Pulmonary artery endothelial cell (primary cell): ENCODE results near the gene MAST3. TPM values are rescaled to one million over a fixed set of nuclear protein-coding genes. Genes with fewer than 3 reads are reported as not detected.

ENCODE experiments used
- DNase-seq: peaks from one replicate; pipeline ENCODE4 v3.0.0-alpha.2; 2011; ENCODE audit warnings: low read depth, low spot score
- total RNA-seq: library from RNA; depleted of rRNA; stranded (reverse); fragments of >200 nt; gene quantifications from 2 replicates; pipeline ENCODE4 v1.2.3, GENCODE V29; 2014

MAST3 gene
- total RNA-seq, 1 donor from 2014 or later, result 0.92 TPM

GRCh38 chr19:18176367-18177310 is 79.1 kb downstream of the MAST3 start:
- DNase-seq, result no peak

- DNase-seq, result no peak
These were observed 82.4 kb downstream of the MAST3 start for GRCh38 chr19:18179957-18180356.

DNA sequence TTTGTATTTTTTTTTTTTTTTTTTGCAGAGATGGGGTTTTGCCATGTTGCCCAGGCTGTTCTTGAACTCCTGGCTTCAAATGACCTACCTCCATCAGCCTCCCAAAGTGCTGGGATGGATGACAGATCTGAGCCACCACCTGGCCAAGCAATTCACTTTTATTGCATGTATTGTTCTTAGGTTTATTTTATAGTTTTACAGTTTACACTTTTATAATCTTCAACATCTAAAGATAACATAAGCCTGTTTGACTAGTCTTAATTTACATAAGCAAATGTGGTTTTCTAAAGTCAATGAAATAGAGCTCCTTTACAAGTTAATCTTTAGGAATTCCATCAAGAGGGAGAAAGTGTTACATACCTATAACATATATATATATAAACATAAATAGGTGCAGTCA is 86.0 kb downstream of the MAST3 start:
- no peak for DNase-seq

GRCh38 chr19:18185538-18185937 is 88.0 kb downstream of the MAST3 start:
- DNase-seq, result no peak

DNA sequence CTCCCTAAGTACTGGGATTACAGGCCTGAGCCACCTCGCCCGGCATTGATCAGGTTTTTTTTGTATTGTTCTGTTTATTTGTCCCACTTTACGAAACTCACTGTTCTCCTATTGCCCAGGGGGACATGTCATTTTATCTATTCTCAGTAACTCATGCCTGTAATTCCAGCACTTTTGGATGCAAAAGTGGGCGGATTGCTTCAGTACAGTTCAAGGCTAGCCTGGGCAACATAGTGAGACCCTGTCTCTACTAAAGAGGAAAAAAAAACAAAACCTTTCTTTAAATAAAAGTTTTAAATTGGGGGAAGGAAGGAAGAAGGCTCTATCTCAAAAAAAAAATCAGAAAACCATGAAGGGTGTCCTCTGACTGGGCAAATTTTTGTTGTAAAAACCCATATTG is 92.7 kb downstream of the MAST3 start:
- no peak for DNase-seq

- no peak for DNase-seq
These were observed 94.1 kb downstream of the MAST3 start for GRCh38 chr19:18191640-18192062.

DNA sequence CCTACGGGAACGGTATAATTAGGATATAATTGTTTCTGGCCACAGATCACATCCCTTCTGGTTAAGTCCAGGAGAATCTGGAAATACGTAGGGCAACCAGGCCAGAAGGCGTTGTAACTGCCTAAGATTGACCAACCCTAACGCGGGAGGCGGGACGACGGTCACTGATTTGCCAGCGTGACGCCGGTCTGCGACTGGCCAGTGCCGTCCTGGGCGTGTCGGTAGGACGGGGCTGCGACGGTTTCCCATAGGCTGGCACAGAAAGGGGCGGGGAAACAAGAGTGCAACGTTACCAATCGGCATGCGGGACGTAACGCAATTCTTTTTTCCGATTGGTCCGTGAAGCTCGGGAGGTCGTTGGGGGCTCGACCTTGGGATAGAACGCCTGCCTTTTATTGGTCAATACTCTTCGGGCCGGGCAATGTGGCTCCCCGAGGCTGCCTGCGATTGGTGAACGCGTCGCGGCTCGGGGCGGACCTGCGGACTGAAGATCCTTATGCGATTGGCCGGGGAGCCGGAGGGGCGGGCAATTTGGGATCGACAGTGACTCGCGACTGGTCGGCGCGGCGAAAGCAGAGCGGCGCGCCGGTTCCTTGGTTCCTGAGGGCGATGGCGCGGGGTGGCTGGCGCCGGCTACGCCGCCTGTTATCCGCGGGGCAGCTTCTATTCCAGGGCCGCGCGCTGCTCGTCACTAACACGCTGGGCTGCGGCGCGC is 95.3 kb downstream of the MAST3 start, which contains the start of gene MPV17L2:
Gene MPV17L2 (plus strand): TSS at position 546 of the 715 bp plus-strand sequence. CDS start 64 bp downstream, at position 610.
- peak; percentile 100 for DNase-seq

- DNase-seq, result no peak
These were observed 96.0 kb downstream of the MAST3 start for GRCh38 chr19:18193388-18194180.

DNA sequence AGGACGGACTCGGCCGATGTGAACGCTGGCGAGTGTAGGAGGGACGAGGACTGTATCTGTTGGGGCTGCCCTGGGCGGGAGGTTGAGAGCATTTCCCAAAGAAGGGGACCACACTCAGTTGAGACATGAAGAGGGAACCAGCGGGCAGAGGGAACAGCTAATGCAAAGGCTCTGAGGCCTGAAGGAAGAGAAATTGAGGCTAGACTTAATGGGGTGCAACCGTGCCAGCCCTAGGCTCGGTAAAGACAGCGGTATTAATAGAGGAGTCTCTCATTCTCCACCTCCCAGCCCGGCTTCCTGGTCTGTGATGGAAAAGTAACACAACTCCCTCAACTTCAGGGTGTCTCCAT is 96.6 kb downstream of the MAST3 start:
- DNase-seq, result no peak

GRCh38 chr19:18194554-18195238 is 97.1 kb downstream of the MAST3 start:
- no peak for DNase-seq

DNA sequence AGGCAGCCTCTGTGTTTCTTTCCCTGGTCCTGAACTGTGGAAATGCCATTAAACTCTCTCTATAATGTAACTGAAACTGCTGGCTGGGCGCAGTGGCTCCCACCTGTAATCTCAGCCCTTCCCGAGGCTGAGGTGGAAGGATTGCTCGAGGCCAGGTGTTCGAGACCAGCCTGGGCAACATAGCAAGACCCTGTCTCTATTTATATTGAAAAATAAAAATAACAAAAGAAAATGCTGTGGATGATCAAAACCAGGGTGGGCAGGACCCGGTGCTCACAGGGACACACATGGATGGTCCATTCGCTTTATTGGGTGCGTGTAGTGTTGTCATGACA is 98.9 kb downstream of the MAST3 start:
- DNase-seq, result no peak

DNA sequence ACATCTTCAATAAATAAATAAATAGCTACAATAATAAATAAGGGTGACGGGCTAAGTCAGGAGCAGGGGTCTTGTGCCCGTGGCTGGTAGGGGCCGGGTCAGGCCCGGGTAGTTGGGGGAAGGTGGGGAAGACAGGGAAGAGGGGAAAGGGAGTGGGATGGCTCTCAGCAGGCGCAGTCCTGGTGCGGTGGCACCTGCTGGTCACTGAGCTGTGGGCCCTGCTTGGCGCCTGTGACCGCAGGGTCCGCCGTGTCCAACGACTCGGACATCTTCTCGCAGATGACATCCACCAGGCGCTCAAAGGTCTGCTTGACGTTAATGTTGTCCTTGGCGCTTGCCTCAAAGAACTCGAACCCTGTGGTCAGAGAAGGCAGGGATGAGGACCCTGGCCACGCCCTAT is 99.7 kb downstream of the MAST3 start:
- DNase-seq, result no peak

GRCh38 chr19:18197941-18198340 is 100.4 kb downstream of the MAST3 start:
- no peak for DNase-seq

- no peak for DNase-seq
These were observed 100.8 kb downstream of the MAST3 start for GRCh38 chr19:18198374-18198773.

Other genes starting within 250 kb of the MAST3 start
- 1.6 and 3.0 TPM in 2 replicates for gene JAK3, start 249.8 kb upstream of the MAST3 start, total RNA-seq
- 1,161 and 1,468 TPM in 2 replicates for gene RPL18A, start 237.9 kb upstream of the MAST3 start, total RNA-seq
- gene SLC5A5, start 225.8 kb upstream of the MAST3 start, total RNA-seq, result not detected in 2 replicates
- 57.0 and 65.4 TPM in 2 replicates for gene CCDC124, start 164.8 kb upstream of the MAST3 start, total RNA-seq
- under 0.01 TPM in 1 of 2 replicates, not detected in the other for gene KCNN1, start 130.7 kb upstream of the MAST3 start, total RNA-seq
- gene ARRDC2, start 89.6 kb upstream of the MAST3 start, total RNA-seq, result 10.3 and 15.5 TPM in 2 replicates
- gene IL12RB1, start 10.8 kb upstream of the MAST3 start, total RNA-seq, result 0.18 TPM in 1 of 2 replicates, not detected in the other
- gene PIK3R2, start 55.4 kb downstream of the MAST3 start, total RNA-seq, result 2.4 and 2.8 TPM in 2 replicates
- 2.2 and 2.4 TPM in 2 replicates for gene IFI30, start 76.0 kb downstream of the MAST3 start, total RNA-seq
- 10.3 and 13.0 TPM in 2 replicates for gene MPV17L2, start 95.4 kb downstream of the MAST3 start, total RNA-seq
- 0.99 TPM in 2 replicates for gene RAB3A, start 106.3 kb downstream of the MAST3 start, total RNA-seq
- 0.04 and 0.20 TPM in 2 replicates for gene PDE4C, start 128.7 kb downstream of the MAST3 start, total RNA-seq
- 0.07 TPM in 1 of 2 replicates, not detected in the other for gene IQCN, start 176.7 kb downstream of the MAST3 start, total RNA-seq
- 124 and 131 TPM in 2 replicates for gene JUND, start 183.8 kb downstream of the MAST3 start, total RNA-seq
- gene LSM4, start 225.3 kb downstream of the MAST3 start, total RNA-seq, result 139 and 172 TPM in 2 replicates
- gene PGPEP1, start 242.8 kb downstream of the MAST3 start, total RNA-seq, result 23.9 and 25.7 TPM in 2 replicates